ENCODE measurements around the gene DGKH. TPM values are rescaled to one million over a fixed set of nuclear protein-coding genes. Genes with fewer than 3 reads are reported as not detected.

Gene DGKH
- total RNA-seq, 2 donors from 2014 or later = 4.6 to 8.9 TPM

DNA sequence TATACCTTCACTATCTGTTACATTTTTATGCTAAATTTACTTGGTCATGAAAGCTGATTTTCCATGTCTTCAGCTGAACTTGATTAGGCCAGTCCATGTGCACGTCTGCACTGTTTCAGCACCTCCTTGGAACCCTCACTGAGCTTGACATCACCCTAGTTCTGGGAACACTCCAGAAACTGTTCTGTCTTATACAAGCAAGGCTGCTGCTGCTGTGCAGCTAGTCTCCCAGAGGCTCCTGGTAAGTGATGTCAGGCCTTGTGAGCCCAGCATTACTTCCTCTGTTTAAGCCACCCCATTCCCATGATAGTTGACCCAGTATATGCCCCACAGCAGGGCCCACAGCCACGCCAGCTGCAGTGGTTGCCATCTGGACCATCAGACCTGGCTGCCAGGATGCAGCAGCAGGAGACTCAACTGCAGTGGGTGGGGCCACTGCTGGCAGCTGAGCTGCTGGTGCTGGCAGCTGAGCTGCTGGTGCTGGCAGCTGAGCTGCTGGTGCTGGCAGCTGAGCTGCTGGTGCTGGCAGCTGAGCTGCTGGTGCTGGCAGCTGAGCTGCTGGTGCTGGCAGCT, 133.0 kb downstream of the DGKH start:
- DNase-seq (ENCODE audit: low spot score) = no peak
- WGBS = 94% methylated on average over 2 of the region's 2 CpGs
- no peak overlapping the region for H3K4me3 ChIP-seq

GRCh38 chr13:42189061-42189460, 140.6 kb downstream of the DGKH start:
- Histone ChIP-seq H3K27ac (no peak overlapping the region), H3K4me3 (no peak overlapping the region), H3K4me1 (replicated peaks) (no peaks in the 10 kb centered on the region), H3K36me3 (no peaks in the 10 kb centered on the region), H3K27me3 (replicated peaks; ENCODE audit: insufficient read depth) (no peaks in the 10 kb centered on the region), H3K9me3 (no peaks in the 10 kb centered on the region)
- TF ChIP-seq, protein P1, sequence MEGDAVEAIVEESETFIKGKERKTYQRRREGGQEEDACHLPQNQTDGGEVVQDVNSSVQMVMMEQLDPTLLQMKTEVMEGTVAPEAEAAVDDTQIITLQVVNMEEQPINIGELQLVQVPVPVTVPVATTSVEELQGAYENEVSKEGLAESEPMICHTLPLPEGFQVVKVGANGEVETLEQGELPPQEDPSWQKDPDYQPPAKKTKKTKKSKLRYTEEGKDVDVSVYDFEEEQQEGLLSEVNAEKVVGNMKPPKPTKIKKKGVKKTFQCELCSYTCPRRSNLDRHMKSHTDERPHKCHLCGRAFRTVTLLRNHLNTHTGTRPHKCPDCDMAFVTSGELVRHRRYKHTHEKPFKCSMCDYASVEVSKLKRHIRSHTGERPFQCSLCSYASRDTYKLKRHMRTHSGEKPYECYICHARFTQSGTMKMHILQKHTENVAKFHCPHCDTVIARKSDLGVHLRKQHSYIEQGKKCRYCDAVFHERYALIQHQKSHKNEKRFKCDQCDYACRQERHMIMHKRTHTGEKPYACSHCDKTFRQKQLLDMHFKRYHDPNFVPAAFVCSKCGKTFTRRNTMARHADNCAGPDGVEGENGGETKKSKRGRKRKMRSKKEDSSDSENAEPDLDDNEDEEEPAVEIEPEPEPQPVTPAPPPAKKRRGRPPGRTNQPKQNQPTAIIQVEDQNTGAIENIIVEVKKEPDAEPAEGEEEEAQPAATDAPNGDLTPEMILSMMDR (IDR thresholded peaks at IDR 0.05) = no peak
- TF ChIP-seq POLR2AphosphoS5 (IDR thresholded peaks at IDR 0.05) (no peak), POLR2A (IDR thresholded peaks at IDR 0.05) (no peak)
- WGBS = 89% methylated on average over 7 of the region's 7 CpGs
- intact Hi-C loops (cut with DNase I) = no loop called here
- DNase-seq (ENCODE audit: low spot score) = no peak

More for the DNA sequence above, 133.0 kb downstream of the DGKH start:
- intact Hi-C loops (cut with DNase I) = no loop called here
- TF ChIP-seq, protein P1 (IDR thresholded peaks at IDR 0.05) = no peak
- TF ChIP-seq POLR2AphosphoS5 (IDR thresholded peaks at IDR 0.05) (no peak), POLR2A (IDR thresholded peaks at IDR 0.05) (no peak)
- Histone ChIP-seq H3K36me3 (no peaks in the 10 kb centered on the region), H3K4me1 (replicated peaks) (no peaks in the 10 kb centered on the region), H3K27ac (no peak overlapping the region), H3K27me3 (replicated peaks; ENCODE audit: insufficient read depth) (no peaks in the 10 kb centered on the region), H3K9me3 (no peaks in the 10 kb centered on the region)

GRCh38 chr13:42190529-42190928, 142.1 kb downstream of the DGKH start:
- Histone ChIP-seq H3K27me3 (replicated peaks; ENCODE audit: insufficient read depth) (no peaks in the 10 kb centered on the region), H3K4me1 (replicated peaks) (no peaks in the 10 kb centered on the region), H3K9me3 (no peaks in the 10 kb centered on the region), H3K27ac (no peak overlapping the region), H3K36me3 (peaks cover 0 to 4% of the 10 kb centered on the region in 2 donors), H3K4me3 (no peak overlapping the region)
- intact Hi-C loops (cut with DNase I) = no loop called here
- TF ChIP-seq POLR2A (IDR thresholded peaks at IDR 0.05) (no peak), POLR2AphosphoS5 (IDR thresholded peaks at IDR 0.05) (no peak)
- TF ChIP-seq, protein P1 (IDR thresholded peaks at IDR 0.05) = no peak
- WGBS = 97% methylated on average over 1 of the region's 1 CpG
- DNase-seq (ENCODE audit: low spot score) = no peak

GRCh38 chr13:42211704-42212464, 163.4 kb downstream of the DGKH start:
- no peak for DNase-seq (ENCODE audit: low spot score)
- Histone ChIP-seq H3K36me3 (no peaks in the 10 kb centered on the region), H3K9me3 (no peaks in the 10 kb centered on the region), H3K4me1 (replicated peaks) (no peaks in the 10 kb centered on the region), H3K4me3 (no peak overlapping the region), H3K27me3 (replicated peaks; ENCODE audit: insufficient read depth) (no peaks in the 10 kb centered on the region), H3K27ac (no peak overlapping the region)
- TF ChIP-seq POLR2A (IDR thresholded peaks at IDR 0.05) (no peak), POLR2AphosphoS5 (IDR thresholded peaks at IDR 0.05) (no peak)
- TF ChIP-seq, protein P1 (IDR thresholded peaks at IDR 0.05) = no peak
- intact Hi-C loops (cut with DNase I) = no loop called here
- WGBS = 89% methylated on average over 5 of the region's 5 CpGs

DNA sequence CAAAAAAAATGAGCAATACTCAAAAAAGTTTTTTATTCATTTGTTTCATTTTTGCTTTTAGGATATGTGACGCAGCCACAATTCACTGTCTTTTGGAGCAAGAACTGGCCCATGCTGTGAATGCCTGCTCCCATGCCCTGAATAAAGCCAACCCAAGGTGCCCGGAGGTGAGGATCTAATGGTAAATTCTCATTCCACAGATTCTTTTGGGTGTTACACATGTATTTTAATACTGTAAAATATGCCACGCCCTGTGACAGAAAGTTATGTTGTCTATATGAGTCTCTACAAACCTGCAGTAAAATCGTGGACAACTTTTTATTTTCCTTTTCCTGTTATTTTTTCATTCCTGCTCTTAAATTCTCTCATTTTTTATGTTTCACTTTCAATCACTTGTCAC, 166.0 kb downstream of the DGKH start:
- no peak for DNase-seq (ENCODE audit: low spot score)
- Histone ChIP-seq H3K27me3 (replicated peaks; ENCODE audit: insufficient read depth) (no peaks in the 10 kb centered on the region), H3K27ac (no peak overlapping the region), H3K4me3 (no peak overlapping the region), H3K9me3 (no peaks in the 10 kb centered on the region), H3K4me1 (replicated peaks) (no peaks in the 10 kb centered on the region), H3K36me3 (no peaks in the 10 kb centered on the region)
- intact Hi-C loops (cut with DNase I) = no loop called here
- WGBS = 80% methylated on average over 4 of the region's 4 CpGs
- TF ChIP-seq POLR2AphosphoS5 (IDR thresholded peaks at IDR 0.05) = no peak
- TF ChIP-seq, protein P1 (IDR thresholded peaks at IDR 0.05) = no peak
- no peak for TF ChIP-seq POLR2A (IDR thresholded peaks at IDR 0.05)

Data from prostate gland (tissue), 2 donors.